A549 (cell line): ENCODE data around the gene CCDC27.

ENCODE experiments used
- ELK1 ChIP-seq: fragments of 150-350 bp; IDR thresholded peaks from 2 replicates; pipeline ENCODE4 v1.6.1; 2014; ENCODE audit warnings: low read depth, mild to moderate bottlenecking, low read length
- POLR2A ChIP-seq: IDR thresholded peaks from 2 replicates; pipeline ENCODE4 v1.6.1; 2012; ENCODE audit warnings: mild to moderate bottlenecking, low read length
- TF ChIP-seq, protein P1 (sequence below): fragments of >200 bp; sonication (Bioruptor Twin); formaldehyde crosslinking; IDR thresholded peaks from 3 replicates; pipeline ENCODE4 v1.5.1; 2016
- TF ChIP-seq, protein P2 (sequence below): fragments of 200-600 bp; sonication (generic); IDR thresholded peaks from 2 replicates; pipeline ENCODE4 v1.6.1; 2016; ENCODE audit warnings: antibody characterized with exemption, mild to moderate bottlenecking, moderate library complexity

GRCh38 chr1:3740042-3740441 is 12.2 kb upstream of the CCDC27 start:
- TF ChIP-seq POLR2A (no peak), ELK1 (no peak)
- TF ChIP-seq, protein P1, sequence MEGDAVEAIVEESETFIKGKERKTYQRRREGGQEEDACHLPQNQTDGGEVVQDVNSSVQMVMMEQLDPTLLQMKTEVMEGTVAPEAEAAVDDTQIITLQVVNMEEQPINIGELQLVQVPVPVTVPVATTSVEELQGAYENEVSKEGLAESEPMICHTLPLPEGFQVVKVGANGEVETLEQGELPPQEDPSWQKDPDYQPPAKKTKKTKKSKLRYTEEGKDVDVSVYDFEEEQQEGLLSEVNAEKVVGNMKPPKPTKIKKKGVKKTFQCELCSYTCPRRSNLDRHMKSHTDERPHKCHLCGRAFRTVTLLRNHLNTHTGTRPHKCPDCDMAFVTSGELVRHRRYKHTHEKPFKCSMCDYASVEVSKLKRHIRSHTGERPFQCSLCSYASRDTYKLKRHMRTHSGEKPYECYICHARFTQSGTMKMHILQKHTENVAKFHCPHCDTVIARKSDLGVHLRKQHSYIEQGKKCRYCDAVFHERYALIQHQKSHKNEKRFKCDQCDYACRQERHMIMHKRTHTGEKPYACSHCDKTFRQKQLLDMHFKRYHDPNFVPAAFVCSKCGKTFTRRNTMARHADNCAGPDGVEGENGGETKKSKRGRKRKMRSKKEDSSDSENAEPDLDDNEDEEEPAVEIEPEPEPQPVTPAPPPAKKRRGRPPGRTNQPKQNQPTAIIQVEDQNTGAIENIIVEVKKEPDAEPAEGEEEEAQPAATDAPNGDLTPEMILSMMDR = no peak
- TF ChIP-seq, protein P2, sequence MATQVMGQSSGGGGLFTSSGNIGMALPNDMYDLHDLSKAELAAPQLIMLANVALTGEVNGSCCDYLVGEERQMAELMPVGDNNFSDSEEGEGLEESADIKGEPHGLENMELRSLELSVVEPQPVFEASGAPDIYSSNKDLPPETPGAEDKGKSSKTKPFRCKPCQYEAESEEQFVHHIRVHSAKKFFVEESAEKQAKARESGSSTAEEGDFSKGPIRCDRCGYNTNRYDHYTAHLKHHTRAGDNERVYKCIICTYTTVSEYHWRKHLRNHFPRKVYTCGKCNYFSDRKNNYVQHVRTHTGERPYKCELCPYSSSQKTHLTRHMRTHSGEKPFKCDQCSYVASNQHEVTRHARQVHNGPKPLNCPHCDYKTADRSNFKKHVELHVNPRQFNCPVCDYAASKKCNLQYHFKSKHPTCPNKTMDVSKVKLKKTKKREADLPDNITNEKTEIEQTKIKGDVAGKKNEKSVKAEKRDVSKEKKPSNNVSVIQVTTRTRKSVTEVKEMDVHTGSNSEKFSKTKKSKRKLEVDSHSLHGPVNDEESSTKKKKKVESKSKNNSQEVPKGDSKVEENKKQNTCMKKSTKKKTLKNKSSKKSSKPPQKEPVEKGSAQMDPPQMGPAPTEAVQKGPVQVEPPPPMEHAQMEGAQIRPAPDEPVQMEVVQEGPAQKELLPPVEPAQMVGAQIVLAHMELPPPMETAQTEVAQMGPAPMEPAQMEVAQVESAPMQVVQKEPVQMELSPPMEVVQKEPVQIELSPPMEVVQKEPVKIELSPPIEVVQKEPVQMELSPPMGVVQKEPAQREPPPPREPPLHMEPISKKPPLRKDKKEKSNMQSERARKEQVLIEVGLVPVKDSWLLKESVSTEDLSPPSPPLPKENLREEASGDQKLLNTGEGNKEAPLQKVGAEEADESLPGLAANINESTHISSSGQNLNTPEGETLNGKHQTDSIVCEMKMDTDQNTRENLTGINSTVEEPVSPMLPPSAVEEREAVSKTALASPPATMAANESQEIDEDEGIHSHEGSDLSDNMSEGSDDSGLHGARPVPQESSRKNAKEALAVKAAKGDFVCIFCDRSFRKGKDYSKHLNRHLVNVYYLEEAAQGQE = no peak
